Measurements from ENCODE around the gene SETD4. TPM values are rescaled to one million over a fixed set of nuclear protein-coding genes. Genes with fewer than 3 reads are reported as not detected.

The SETD4 gene
- total and polyA plus RNA-seq, 2 donors (not counting 1 experiment from before 2014, with no cell fraction given), result 10.7 to 17.2 TPM

DNA sequence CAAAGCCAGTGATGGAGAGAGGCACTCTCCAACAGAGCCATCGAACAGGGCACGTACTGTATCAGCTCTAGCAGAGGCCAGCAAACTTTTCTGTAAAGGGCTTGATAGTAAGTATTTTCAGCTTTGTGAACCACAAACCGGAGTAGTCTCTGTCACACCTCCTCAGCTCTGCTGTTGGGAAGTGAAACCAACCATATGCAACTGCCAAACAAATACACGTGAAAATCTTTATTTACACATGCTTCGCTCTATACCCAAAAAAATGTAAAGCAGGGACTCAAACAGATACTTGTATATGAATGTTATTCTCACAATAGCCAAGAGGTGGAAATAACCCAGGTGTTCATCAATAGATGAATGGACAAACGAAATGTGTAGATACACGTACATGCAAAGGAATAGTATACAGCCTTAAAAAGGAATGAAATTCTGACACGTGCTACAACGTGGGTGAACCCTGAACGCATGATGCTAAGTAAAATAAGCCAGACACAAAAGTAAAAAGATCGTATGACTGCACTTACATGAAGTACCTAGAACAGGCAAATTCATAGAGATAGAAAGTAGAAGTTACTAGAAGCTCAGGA lies 39.0 kb downstream of the SETD4 start:
- H3K4me2 ChIP-seq (ENCODE audit: extremely low read depth, insufficient read depth, low read length), result no peak overlapping the region
- H3K79me2 ChIP-seq (ENCODE audit: control insufficient read depth, insufficient read depth, low read length), result no peaks in the 10 kb centered on the region
- H3K27ac ChIP-seq (ENCODE audit: insufficient read depth, low read length), result no peak overlapping the region
- H3K4me3 ChIP-seq (replicated peaks in 1 of 4; ENCODE audit: control extremely low read depth in 1 of 4, insufficient read depth in 1 of 4, low read depth in 3 of 4, low read length in 4 of 4), result no peak overlapping the region
- H3K27me3 ChIP-seq (ENCODE audit: control insufficient read depth, insufficient read depth, low read length), result no peaks in the 10 kb centered on the region
- DNase-seq (ENCODE audit: low read depth in 2 of 2), result no peak
- no peaks in the 10 kb centered on the region for H3K36me3 ChIP-seq (ENCODE audit: control insufficient read depth, insufficient read depth, low read length)
- no peaks in the 10 kb centered on the region for H4K20me1 ChIP-seq (ENCODE audit: control insufficient read depth, extremely low read depth, insufficient read depth, low read length)
- no peak overlapping the region for H3K9ac ChIP-seq (ENCODE audit: insufficient read depth, low read length)
- H3K9me3 ChIP-seq (ENCODE audit: control insufficient read depth, insufficient read depth, low read depth, low read length), result no peaks in the 10 kb centered on the region
- H3K4me1 ChIP-seq (ENCODE audit: control insufficient read depth, extremely low read depth, insufficient read depth, low read length), result peaks cover 4% of the 10 kb centered on the region
- H2AFZ ChIP-seq (ENCODE audit: low read length), result no peak overlapping the region
- no peak for TF ChIP-seq EZH2 (IDR thresholded peaks at IDR 0.05; ENCODE audit: low read length, missing control alignments)
- TF ChIP-seq, protein P1, sequence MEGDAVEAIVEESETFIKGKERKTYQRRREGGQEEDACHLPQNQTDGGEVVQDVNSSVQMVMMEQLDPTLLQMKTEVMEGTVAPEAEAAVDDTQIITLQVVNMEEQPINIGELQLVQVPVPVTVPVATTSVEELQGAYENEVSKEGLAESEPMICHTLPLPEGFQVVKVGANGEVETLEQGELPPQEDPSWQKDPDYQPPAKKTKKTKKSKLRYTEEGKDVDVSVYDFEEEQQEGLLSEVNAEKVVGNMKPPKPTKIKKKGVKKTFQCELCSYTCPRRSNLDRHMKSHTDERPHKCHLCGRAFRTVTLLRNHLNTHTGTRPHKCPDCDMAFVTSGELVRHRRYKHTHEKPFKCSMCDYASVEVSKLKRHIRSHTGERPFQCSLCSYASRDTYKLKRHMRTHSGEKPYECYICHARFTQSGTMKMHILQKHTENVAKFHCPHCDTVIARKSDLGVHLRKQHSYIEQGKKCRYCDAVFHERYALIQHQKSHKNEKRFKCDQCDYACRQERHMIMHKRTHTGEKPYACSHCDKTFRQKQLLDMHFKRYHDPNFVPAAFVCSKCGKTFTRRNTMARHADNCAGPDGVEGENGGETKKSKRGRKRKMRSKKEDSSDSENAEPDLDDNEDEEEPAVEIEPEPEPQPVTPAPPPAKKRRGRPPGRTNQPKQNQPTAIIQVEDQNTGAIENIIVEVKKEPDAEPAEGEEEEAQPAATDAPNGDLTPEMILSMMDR (conservative IDR thresholded peaks at IDR 0.05 in 1 of 2, IDR thresholded peaks at IDR 0.05 in 1 of 2; ENCODE audit: low read depth in 1 of 2, low read length in 2 of 2), result no peak

- Histone ChIP-seq H3K9ac (ENCODE audit: insufficient read depth, low read length) (no peak overlapping the region), H3K79me2 (ENCODE audit: control insufficient read depth, insufficient read depth, low read length) (no peaks in the 10 kb centered on the region), H2AFZ (ENCODE audit: low read length) (no peak overlapping the region), H3K4me1 (ENCODE audit: control insufficient read depth, extremely low read depth, insufficient read depth, low read length) (no peaks in the 10 kb centered on the region), H3K9me3 (ENCODE audit: control insufficient read depth, insufficient read depth, low read depth, low read length) (no peaks in the 10 kb centered on the region), H4K20me1 (ENCODE audit: control insufficient read depth, extremely low read depth, insufficient read depth, low read length) (no peaks in the 10 kb centered on the region), H3K27me3 (ENCODE audit: control insufficient read depth, insufficient read depth, low read length) (no peaks in the 10 kb centered on the region), H3K4me2 (ENCODE audit: extremely low read depth, insufficient read depth, low read length) (no peak overlapping the region), H3K4me3 (replicated peaks in 1 of 4; ENCODE audit: control extremely low read depth in 1 of 4, insufficient read depth in 1 of 4, low read depth in 3 of 4, low read length in 4 of 4) (no peak overlapping the region), H3K27ac (ENCODE audit: insufficient read depth, low read length) (no peak overlapping the region), H3K36me3 (ENCODE audit: control insufficient read depth, insufficient read depth, low read length) (no peaks in the 10 kb centered on the region)
- no peak for DNase-seq (ENCODE audit: low read depth in 2 of 2)
- TF ChIP-seq, protein P1 (conservative IDR thresholded peaks at IDR 0.05 in 1 of 2, IDR thresholded peaks at IDR 0.05 in 1 of 2; ENCODE audit: low read depth in 1 of 2, low read length in 2 of 2), result no peak
- TF ChIP-seq EZH2 (IDR thresholded peaks at IDR 0.05; ENCODE audit: low read length, missing control alignments), result no peak
These were observed 45.3 kb downstream of the SETD4 start for GRCh38 chr21:36015045-36015444.

DNA sequence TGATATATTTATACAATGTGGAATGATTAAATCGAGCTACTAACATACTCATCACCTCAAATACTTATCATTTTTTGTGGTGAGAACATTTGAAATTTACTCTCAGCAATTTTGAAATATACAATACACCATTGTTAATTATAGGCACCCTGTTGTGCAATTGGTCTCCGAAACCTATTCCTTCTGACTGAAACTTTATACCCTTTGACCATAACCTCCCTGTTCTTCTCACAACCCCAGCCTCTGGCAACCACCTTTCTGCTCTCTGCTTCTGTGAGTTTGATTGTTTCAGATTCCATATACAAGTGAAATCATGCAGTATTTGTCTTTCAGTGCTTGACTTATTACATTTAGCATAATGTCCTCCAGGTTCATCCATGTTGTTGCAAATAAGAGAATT lies 49.5 kb downstream of the SETD4 start:
- Histone ChIP-seq H3K79me2 (ENCODE audit: control insufficient read depth, insufficient read depth, low read length) (peaks cover 7% of the 10 kb centered on the region), H4K20me1 (ENCODE audit: control insufficient read depth, extremely low read depth, insufficient read depth, low read length) (no peaks in the 10 kb centered on the region), H3K36me3 (ENCODE audit: control insufficient read depth, insufficient read depth, low read length) (no peaks in the 10 kb centered on the region), H3K9me3 (ENCODE audit: control insufficient read depth, insufficient read depth, low read depth, low read length) (no peaks in the 10 kb centered on the region), H3K4me1 (ENCODE audit: control insufficient read depth, extremely low read depth, insufficient read depth, low read length) (no peaks in the 10 kb centered on the region), H3K9ac (ENCODE audit: insufficient read depth, low read length) (no peak overlapping the region), H3K4me2 (ENCODE audit: extremely low read depth, insufficient read depth, low read length) (no peak overlapping the region), H3K27ac (ENCODE audit: insufficient read depth, low read length) (no peak overlapping the region), H3K27me3 (ENCODE audit: control insufficient read depth, insufficient read depth, low read length) (no peaks in the 10 kb centered on the region), H3K4me3 (replicated peaks in 1 of 4; ENCODE audit: control extremely low read depth in 1 of 4, insufficient read depth in 1 of 4, low read depth in 3 of 4, low read length in 4 of 4) (no peak overlapping the region), H2AFZ (ENCODE audit: low read length) (no peak overlapping the region)
- no peak for DNase-seq (ENCODE audit: low read depth in 2 of 2)
- TF ChIP-seq EZH2 (IDR thresholded peaks at IDR 0.05; ENCODE audit: low read length, missing control alignments), result no peak
- TF ChIP-seq, protein P1 (conservative IDR thresholded peaks at IDR 0.05 in 1 of 2, IDR thresholded peaks at IDR 0.05 in 1 of 2; ENCODE audit: low read depth in 1 of 2, low read length in 2 of 2), result no peak
